Skeletal muscle tissue (tissue), 4 donors: Measurements from ENCODE around the gene PCNT. TPM values are rescaled to one million over a fixed set of nuclear protein-coding genes. Genes with fewer than 3 reads are reported as not detected.

Source experiments
- H3K27ac ChIP-seq: one replicate; pipeline ENCODE4 v1.7.0; 2013; ENCODE audit warnings: mild to moderate bottlenecking, low read depth, low read length, inconsistent platforms
- H3K27me3 ChIP-seq, 3 donors: one replicate each; pipeline ENCODE4 v1.7.0; 2013; ENCODE audit warnings: low read length in 3 of 3; ENCODE audit not compliant: control insufficient read depth in 3 of 3, insufficient read depth in 3 of 3
- H3K36me3 ChIP-seq, 3 donors: one replicate each; pipeline ENCODE4 v1.7.0; 2013; ENCODE audit warnings: low read length in 3 of 3; ENCODE audit not compliant: control insufficient read depth in 3 of 3, insufficient read depth in 3 of 3
- H3K4me1 ChIP-seq, 3 donors: one replicate each; pipeline ENCODE4 v1.7.0; 2013; ENCODE audit warnings: low read length in 3 of 3, mild to moderate bottlenecking in 3 of 3; ENCODE audit not compliant: control insufficient read depth in 3 of 3, insufficient read depth in 3 of 3
- H3K4me3 ChIP-seq, 3 donors: one replicate each; pipeline ENCODE4 v1.7.0; 2013; ENCODE audit warnings: low read length in 3 of 3
- H3K9ac ChIP-seq, 3 donors: one replicate each; pipeline ENCODE4 v1.7.0; 2013; ENCODE audit warnings: low read length in 3 of 3, mild to moderate bottlenecking in 3 of 3, moderate library complexity in 2 of 3, low read depth in 1 of 3
- H3K9me3 ChIP-seq, 3 donors: one replicate each; pipeline ENCODE4 v1.7.0; 2013; ENCODE audit warnings: low read length in 3 of 3; ENCODE audit not compliant: control insufficient read depth in 3 of 3
- total RNA-seq: library from RNA; depleted of rRNA; stranded (reverse); fragments of >200 nt; gene quantifications from one replicate; pipeline ENCODE4 v1.2.3, GENCODE V29; 2014
- donor health status: Osteomylitis.

PCNT gene
- total RNA-seq, 1 donor from 2014 or later = 42.8 TPM

DNA sequence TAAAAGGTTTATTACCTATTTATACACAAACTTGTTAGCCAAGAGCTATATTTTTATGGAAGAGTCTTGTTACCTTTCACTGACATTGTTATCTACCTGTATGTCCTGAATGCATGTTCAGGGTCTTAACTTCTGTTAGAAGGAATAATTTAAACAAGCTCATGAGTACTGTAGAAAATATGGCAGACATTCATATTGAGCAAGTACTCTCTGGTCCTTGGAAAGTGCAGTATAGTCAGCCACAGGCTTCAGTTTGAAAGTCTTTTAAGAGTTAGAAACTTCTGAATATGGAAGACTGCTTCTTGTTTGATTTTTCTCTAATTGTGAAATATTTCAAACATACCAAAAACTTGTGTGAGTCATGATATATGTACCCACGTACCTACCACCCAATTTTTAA, 151.3 kb downstream of the PCNT start:
- Histone ChIP-seq H3K9ac (no peak overlapping the region), H3K27ac (no peak overlapping the region), H3K9me3 (no peaks in the 10 kb centered on the region), H3K4me3 (no peak overlapping the region), H3K27me3 (no peaks in the 10 kb centered on the region), H3K4me1 (peaks cover 7 to 18% (median 14%) of the 10 kb centered on the region in 3 donors), H3K36me3 (no peaks in the 10 kb centered on the region)

DNA sequence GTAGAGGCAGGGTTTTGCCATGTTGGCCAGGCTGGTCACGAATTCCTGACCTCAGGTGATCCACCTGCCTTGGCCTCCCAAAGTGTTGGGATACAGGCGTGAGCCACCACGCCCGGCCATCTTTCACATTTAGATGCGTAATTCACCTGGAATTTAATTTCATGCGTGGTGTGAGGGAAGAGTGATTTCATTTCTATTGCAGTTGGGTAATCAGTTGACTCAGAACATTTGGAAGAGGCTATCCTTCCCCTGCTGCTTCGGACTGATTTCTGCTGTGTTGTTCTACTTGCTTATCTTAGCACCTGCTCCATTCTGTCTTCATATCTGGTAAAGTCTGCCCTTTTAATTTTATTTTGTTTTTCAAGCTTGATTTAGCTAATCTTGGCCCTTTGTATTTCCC, 153.8 kb downstream of the PCNT start:
- H3K4me3 ChIP-seq = no peak overlapping the region
- peaks cover 2 to 7% (median 5%) of the 10 kb centered on the region in 3 donors for H3K4me1 ChIP-seq
- H3K27ac ChIP-seq = no peak overlapping the region
- peaks cover 0 to 3% (median 0%) of the 10 kb centered on the region in 3 donors for H3K36me3 ChIP-seq
- no peak overlapping the region for H3K9ac ChIP-seq
- no peaks in the 10 kb centered on the region for H3K9me3 ChIP-seq
- no peaks in the 10 kb centered on the region for H3K27me3 ChIP-seq

GRCh38 chr21:46478910-46479309, 155.0 kb downstream of the PCNT start:
- Histone ChIP-seq H3K27ac (peak overlapping the region; percentile 0), H3K4me3 (no peak overlapping the region)

GRCh38 chr21:46480466-46480865, 156.5 kb downstream of the PCNT start:
- Histone ChIP-seq H3K9me3 (no peaks in the 10 kb centered on the region), H3K36me3 (peaks cover 0 to 7% (median 6%) of the 10 kb centered on the region in 3 donors), H3K27ac (no peak overlapping the region)

More at GRCh38 chr21:46478910-46479309, 155.0 kb downstream of the PCNT start:
- H3K9ac ChIP-seq = no peak overlapping the region
- no peaks in the 10 kb centered on the region for H3K27me3 ChIP-seq
- H3K36me3 ChIP-seq = peaks cover 0 to 3% (median 0%) of the 10 kb centered on the region in 3 donors
- no peaks in the 10 kb centered on the region for H3K9me3 ChIP-seq
- peaks cover 4 to 14% (median 8%) of the 10 kb centered on the region in 3 donors for H3K4me1 ChIP-seq

GRCh38 chr21:46482225-46482845, 158.4 kb downstream of the PCNT start:
- H3K36me3 ChIP-seq = peaks cover 0 to 10% (median 9%) of the 10 kb centered on the region in 3 donors
- no peaks in the 10 kb centered on the region for H3K9me3 ChIP-seq

More at GRCh38 chr21:46480466-46480865, 156.5 kb downstream of the PCNT start:
- Histone ChIP-seq H3K9ac (no peak overlapping the region), H3K27me3 (no peaks in the 10 kb centered on the region), H3K4me1 (peaks cover 5 to 15% (median 8%) of the 10 kb centered on the region in 3 donors), H3K4me3 (no peak overlapping the region)

DNA sequence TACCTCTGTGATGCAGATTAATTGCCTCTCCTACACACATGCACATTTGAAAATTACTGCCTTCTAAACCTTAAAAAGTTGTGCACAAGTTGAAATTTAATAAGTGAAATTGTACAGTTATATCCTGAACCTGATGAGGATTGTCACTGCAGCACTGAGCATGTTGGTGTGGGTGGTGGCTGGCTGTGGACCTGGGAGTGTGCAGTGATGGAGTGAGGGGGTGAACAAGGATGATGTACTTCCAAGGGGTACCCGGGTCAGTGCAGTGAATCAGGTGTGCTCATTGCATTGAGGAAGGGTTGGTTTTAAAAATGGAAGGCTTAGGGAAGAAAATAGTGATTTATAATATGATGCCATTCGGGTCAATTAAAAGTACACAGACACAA, 158.9 kb downstream of the PCNT start:
- Histone ChIP-seq H3K36me3 (peaks cover 0 to 10% (median 9%) of the 10 kb centered on the region in 3 donors), H3K27me3 (no peaks in the 10 kb centered on the region), H3K9me3 (no peaks in the 10 kb centered on the region), H3K9ac (no peak overlapping the region), H3K4me1 (peaks cover 5 to 15% (median 8%) of the 10 kb centered on the region in 3 donors), H3K4me3 (no peak overlapping the region), H3K27ac (no peak overlapping the region)

More at GRCh38 chr21:46482225-46482845, 158.4 kb downstream of the PCNT start:
- Histone ChIP-seq H3K9ac (no peak overlapping the region), H3K4me1 (peaks cover 5 to 15% (median 8%) of the 10 kb centered on the region in 3 donors), H3K4me3 (no peak overlapping the region), H3K27ac (no peak overlapping the region), H3K27me3 (no peaks in the 10 kb centered on the region)

DNA sequence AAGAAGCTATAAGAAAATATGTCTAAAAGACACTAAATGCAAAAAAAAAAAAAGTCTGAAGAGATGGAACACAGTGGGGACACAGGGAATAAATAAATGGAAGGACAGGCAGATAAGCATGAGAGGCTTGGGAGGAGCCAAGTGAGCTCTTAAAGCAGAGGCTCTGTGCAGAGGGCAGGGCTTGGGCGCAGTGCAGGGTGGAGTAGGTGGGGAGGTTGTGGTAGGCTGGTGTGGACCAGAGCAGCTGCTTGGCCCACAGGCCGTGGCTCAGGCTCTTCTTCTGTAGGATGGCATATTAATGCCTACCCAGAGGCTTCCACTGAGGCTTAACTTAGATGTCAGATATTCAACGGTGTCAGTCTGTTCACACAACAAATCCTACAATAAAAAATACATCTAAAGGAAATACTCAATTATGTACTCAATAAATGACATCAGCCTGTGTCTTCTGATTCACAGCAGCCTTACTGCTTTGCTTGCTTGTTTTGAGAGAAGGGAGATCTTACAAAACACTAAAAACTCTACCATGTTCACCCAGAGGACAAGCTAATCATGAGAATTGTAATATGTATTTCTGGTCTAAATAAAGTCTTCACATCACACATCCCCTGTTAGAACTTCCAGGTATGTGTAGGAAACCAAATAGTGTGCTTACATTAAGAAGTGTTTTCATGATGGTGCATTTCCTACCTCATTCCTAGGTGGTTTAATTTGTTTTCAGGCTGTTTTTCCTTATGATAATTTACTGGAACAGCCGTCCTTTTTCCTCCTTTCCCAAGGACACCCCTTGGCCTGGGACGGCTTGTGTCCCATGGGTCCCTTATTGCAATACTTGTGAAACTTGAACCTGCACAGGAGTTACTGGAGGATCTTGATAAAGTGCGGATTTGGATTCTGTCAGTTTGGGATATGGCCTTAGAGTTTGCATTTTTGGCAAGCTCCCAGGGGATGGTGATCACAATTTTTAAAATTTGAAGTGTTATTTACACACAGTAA, 159.6 kb downstream of the PCNT start:
- H3K9ac ChIP-seq = peak overlapping the region in 1 of 3 donors; percentile 4
- peaks cover 5 to 14% (median 8%) of the 10 kb centered on the region in 3 donors for H3K4me1 ChIP-seq
- no peaks in the 10 kb centered on the region for H3K9me3 ChIP-seq
- H3K4me3 ChIP-seq = no peak overlapping the region
- no peaks in the 10 kb centered on the region for H3K27me3 ChIP-seq
- peaks cover 2 to 10% (median 9%) of the 10 kb centered on the region in 3 donors for H3K36me3 ChIP-seq
- H3K27ac ChIP-seq = no peak overlapping the region

DNA sequence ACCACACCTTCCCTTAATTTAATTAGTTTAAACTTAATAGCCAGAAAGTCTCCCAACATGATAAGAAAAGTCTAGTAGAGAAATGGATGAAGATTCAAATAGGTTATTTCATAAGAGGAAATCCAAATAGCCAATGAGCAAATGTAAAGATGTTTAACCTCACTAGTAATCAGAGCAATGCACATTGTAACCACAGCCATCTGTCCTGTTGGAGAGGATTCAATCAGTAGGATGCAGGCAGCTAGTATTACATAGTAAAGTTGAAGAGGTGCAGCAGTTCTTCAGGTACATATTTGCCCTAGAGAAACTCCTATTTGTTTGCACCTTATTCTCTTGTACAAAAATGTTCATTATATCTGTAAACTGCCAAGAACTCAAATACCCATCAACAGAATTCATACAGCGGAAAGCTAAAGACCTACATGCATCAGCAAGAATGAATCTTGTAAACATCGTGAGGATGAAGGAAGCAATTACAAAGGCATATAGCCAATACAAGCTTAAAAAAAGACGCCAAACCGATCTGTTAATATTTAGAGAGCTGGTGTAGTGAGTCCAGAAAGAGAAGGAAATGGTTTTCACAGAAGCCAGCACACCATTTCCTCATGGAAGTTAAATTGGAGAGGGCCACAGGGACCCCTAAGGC, 162.6 kb downstream of the PCNT start:
- no peak overlapping the region for H3K9ac ChIP-seq
- H3K36me3 ChIP-seq = peaks cover 5 to 18% (median 11%) of the 10 kb centered on the region in 3 donors
- no peak overlapping the region for H3K27ac ChIP-seq
- no peaks in the 10 kb centered on the region for H3K9me3 ChIP-seq
- H3K4me1 ChIP-seq = peaks cover 2 to 8% (median 2%) of the 10 kb centered on the region in 3 donors
- H3K4me3 ChIP-seq = no peak overlapping the region
- H3K27me3 ChIP-seq = no peaks in the 10 kb centered on the region

GRCh38 chr21:46489162-46489663, 165.3 kb downstream of the PCNT start:
- Histone ChIP-seq H3K36me3 (peaks cover 6 to 25% (median 18%) of the 10 kb centered on the region in 3 donors), H3K9ac (no peak overlapping the region), H3K27me3 (no peaks in the 10 kb centered on the region), H3K4me3 (no peak overlapping the region), H3K4me1 (no peaks in the 10 kb centered on the region), H3K9me3 (no peaks in the 10 kb centered on the region), H3K27ac (no peak overlapping the region)
